Measurements from ENCODE around the gene TBXA2R.
"Not testable (repeated sequence)": the region's sequence is repeated elsewhere in the genome, so short reads cannot be mapped to it uniquely, and the experiment has no call there.

TBXA2R gene

GRCh38 chr19:3576696-3577443, 29.8 kb downstream of the TBXA2R start:
- DNase-seq = no peak

- DNase-seq = no peak
These were observed 30.6 kb downstream of the TBXA2R start for GRCh38 chr19:3575949-3576673.

- DNase-seq = peak; percentile 32
These were observed 31.4 kb downstream of the TBXA2R start for GRCh38 chr19:3575260-3575741.

GRCh38 chr19:3573858-3574637, 32.6 kb downstream of the TBXA2R start:
- DNase-seq = peak; percentile 88

- DNase-seq = no peak
These were observed 33.4 kb downstream of the TBXA2R start for GRCh38 chr19:3573162-3573857.

GRCh38 chr19:3572855-3573161, 33.9 kb downstream of the TBXA2R start, which contains the start of gene HMG20B:
HMG20B (plus strand) TSS chr19:3572944; CDS start chr19:3573310, 366 bp downstream.
- DNase-seq = no peak

GRCh38 chr19:3572132-3572854, 34.4 kb downstream of the TBXA2R start:
- DNase-seq = peak; percentile 100

GRCh38 chr19:3570606-3571011, 36.1 kb downstream of the TBXA2R start:
- DNase-seq = no peak

GRCh38 chr19:3570042-3570441, 36.6 kb downstream of the TBXA2R start:
- DNase-seq = not testable (repeated sequence)

- DNase-seq = no peak
These were observed 41.5 kb downstream of the TBXA2R start for GRCh38 chr19:3565139-3565538.

GRCh38 chr19:3563709-3564524, 42.8 kb downstream of the TBXA2R start:
- DNase-seq = no peak

GRCh38 chr19:3557461-3558248, 49.0 kb downstream of the TBXA2R start, which contains the start of gene MFSD12:
MFSD12 (minus strand) TSS chr19:3557586; CDS start chr19:3557403, 183 bp downstream.
- DNase-seq = peak; percentile 95

GRCh38 chr19:3556978-3557460, 49.7 kb downstream of the TBXA2R start:
- DNase-seq = peak; percentile 51

- DNase-seq = no peak
These were observed 50.2 kb downstream of the TBXA2R start for GRCh38 chr19:3556423-3556977.

GRCh38 chr19:3555653-3556422, 50.8 kb downstream of the TBXA2R start:
- DNase-seq = no peak

GRCh38 chr19:3554254-3555083, 52.2 kb downstream of the TBXA2R start:
- peak; percentile 63 for DNase-seq

GRCh38 chr19:3551792-3552095, 54.9 kb downstream of the TBXA2R start:
- DNase-seq = no peak
